Measurements from ENCODE around the gene C12orf50.
"Not testable (repeated sequence)": the region's sequence is repeated elsewhere in the genome, so short reads cannot be mapped to it uniquely, and the experiment has no call there.

C12orf50 gene, protein sequence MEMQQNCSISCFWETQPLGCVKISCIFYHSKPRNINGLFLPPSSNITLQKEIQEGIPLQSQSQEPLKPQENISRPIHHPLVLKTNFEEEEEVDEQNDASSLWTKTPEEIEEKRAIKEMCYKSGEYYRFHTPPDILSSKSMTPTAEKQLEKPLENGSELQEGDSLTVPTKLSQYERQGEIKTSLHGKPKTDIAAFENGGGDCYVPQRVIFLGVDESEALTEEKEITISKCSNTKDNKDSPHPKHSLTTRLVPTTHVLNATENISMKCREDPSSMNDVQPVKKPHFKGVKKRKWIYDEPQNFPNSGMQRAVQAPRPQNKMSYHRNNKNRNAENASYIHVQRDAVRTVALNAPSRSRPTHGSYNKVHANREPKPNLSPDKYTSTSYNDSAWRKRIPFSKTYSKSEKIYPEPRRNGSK

DNA sequence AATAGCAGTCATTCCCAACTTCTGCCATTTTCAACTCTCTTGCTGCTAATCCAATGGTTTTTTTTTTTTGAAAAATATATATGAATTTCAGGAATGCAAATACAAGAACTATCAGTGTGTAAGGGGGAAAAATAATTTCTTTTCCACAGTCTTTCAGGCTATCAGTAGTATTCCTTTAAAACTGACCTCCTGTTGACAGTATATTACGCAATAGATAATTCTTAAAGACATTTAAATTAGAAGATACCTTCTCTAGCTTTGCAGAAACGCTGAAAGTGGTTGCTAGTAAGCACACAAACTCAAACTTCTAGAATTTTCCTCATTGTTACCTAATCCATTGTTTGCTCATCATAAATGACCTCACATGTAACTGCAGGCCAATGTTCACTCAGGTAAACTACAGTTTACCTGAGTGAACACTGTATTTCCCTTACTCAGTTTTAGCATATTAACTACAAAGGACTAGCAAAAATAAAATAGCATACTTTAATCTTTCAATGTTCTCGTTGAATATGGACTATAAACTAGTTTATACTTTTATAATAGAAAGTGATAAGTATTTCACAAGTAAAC is at the start of gene C12orf50:
Gene C12orf50, minus strand, starts transcription at position 309 of the 573 bp plus-strand sequence. CDS start 2,439 bp downstream, outside the sequence.
- no peak for DNase-seq

DNA sequence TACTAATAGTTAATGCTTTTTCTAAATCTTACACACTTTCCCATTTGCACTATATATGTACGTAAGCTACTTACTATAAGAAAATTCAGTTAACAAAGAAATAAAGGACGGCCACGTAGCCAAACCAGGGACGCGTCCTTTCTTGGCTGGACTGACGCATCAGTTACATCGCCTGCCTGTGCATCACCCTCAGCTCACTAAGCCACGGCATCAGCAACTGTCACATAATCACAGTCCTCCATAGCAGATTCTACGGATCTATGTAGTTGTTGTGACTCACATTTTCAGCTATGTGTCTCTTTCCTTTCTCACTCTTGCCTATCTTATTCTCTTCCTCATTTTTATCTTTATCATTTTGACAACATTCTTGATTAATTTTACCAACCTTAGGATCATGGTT is 38.1 kb upstream of the C12orf50 start:
- DNase-seq, result no peak

DNA sequence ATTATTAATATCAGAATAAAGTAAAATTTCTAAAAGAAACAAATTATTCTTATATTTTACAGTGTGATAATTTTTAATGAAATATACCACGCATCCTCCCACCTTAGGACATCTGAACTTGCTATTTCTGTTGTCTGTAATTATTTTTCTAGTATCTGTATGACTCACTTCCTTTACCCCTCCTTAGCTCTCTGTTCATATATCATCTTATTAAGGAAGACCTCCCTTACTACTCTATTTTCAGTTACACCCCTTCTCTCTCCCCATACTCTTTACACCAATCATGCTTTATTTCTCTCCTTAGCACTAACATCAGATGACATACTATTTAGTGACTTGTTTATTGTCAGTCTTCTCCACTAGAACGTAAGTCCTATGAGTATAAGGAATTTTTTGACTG is 34.2 kb upstream of the C12orf50 start:
- no peak for DNase-seq

DNA sequence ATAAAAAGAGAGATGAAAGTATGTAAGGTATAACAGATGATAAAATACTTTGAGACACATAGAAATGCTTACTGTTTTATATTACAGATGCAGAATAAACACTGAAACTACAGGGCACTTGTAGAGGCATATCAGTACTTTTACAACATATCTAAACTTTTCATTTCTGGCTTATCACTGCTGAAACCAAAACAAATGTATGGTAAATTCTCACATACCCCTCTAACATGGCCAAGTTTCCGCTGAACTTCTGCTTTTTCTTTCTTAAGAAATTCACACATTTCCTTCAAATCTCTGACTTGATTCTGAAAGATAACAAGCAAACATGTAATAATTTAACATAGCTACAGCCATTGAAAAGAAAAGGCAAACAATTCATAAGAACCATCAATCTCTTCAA is 33.3 kb upstream of the C12orf50 start:
- no peak for DNase-seq

DNA sequence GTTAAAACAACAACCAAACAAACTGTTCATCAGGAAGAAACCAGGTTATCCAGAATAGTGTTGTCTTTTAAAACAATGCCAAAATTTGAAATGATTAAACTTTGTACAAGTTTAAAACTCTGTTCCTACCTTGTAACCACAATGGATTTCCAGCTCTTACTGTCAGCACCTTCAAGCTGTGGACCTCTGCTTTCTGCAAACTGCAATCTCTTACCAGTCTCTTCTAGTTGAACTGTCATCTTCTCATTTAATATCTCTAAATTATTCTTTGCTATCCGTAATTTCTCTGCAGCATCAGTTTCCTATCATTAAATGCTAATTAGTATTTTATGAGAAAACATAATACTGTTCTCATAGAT is 29.5 kb upstream of the C12orf50 start:
- DNase-seq, result no peak

DNA sequence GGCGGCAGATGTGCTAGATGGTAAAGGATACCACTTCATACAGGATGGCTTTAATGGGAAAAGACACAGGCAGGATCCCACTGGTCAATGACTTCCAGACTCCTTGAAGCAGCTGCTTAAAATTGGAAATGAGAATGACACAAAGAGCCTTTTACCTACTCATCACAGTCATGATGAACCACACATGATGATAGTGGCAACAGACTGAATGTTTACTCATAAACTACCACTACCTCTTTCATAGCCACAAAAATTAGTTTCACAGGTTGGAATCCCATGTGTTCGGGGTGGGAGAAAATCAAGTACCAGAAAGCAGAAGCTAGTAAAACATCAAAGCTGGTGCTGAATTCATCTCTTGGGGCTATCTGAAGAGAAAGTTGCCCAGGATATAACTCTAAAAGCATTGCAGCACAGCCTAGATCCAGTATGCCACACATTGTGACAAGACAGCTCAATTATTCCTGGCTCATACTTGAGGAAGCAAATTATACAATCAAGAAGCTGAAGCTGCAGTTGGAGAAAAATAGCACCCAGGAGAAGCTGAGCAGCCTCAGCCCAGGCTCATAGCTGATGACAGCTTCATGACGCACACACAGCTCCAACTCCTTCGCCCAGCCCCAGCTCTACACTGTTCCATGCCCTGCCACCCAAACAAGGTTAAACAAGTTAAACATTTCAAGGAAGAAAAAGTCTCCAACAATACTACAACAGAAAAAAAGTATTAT is 29.0 kb upstream of the C12orf50 start:
- DNase-seq, result no peak

DNA sequence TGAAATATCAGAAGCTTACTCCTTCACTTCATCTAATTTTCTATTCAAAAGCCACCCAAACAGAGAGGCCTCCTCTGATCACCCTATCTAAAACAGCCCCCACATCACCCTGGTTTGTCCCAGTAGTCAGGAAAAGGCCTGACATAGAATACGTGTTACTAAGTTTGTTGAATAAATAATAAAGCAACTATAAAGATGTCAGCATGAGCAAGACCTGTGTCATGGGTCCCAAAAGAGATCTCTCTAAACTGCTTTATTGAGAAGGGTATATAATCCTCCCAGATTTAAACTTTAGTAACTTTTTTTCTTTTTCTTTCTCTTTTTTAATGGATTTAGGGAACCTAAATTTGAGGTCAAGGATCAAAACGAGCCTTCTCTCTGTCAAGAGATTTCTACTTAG is 27.4 kb upstream of the C12orf50 start:
- no peak for DNase-seq

DNA sequence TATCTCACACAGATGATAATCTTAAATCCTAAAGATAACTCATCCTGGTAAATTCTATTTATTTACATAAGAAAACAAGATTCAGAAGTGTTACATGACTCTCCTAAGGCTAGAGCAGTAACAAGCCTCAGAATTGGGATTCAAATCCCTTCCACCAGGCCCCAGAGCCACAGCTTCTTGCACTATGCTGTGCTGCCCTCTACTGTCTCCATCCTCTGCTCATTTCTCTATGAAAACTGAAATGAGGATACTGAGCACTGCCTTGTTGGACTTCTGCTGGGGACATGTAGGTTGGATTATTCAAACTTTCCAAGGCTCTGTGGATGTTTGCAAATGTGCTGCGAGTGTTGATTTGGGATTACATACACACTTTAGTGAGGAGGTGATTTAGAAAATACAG is 23.5 kb upstream of the C12orf50 start:
- DNase-seq, result peak; percentile 11

DNA sequence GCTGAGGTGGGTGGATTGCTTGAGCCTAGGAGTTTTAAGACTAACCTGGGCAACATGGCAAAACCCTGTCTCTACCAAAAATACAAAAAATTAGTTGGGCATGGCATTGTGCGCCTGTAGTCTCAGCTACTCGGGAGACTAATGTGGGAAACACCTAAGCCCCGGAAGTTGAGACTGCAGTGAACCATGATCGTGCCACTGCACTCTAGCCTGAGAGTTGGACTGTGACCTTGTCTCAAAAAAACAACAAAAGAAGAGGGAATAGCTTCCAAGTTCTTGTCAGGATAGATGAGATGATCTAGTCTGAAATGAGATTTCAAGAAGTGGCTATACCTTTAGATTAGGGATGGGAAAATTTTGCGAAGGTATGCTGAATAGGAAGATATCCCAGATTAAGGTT is 14.8 kb upstream of the C12orf50 start:
- no peak for DNase-seq

DNA sequence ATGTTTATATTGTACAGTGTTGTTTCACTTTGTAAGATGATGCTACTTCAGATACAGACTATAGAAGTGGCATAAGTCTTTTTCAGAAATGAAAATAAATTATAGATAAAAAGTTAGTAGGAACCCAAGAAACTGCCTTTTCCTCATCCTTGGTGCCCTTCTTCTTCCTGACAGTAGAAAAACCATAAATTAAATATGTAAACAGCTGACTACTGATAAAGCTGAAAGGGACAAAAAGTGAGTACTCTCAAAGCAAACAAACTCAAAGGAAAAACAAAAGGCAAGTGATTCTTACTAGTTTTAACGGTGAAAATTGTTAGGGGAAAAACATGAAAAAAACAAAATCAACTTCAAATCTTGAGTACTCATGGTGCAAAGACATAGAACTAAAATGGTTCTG is 8.6 kb upstream of the C12orf50 start:
- DNase-seq, result no peak

DNA sequence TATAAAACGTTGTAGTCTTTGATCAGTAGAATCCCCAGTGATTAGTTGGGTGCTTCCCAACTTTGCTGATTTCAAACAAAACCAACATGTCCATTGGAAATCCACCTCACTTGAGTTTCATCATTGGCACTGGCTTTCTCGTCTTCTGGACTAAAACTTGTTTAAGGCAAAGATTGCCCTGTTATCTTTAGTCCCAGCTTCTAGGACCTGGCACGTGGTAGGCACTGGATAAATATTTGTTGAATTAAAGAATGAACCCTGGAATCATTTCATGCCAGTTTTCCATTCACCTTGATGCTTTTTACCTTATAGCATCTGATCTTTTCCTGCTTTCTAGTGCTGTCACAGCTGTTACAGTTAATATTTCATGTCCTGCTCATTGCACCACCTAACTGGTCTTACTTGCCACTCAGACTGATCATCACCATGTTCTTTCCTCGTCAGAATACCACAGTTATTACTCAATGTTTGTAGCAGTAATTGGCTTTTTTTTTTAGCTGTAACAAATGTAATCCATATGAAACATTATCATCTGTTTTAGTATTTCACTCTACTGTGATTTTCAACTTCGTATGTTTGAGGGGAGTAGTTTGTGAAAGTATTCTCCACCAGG is 7.3 kb upstream of the C12orf50 start:
- no peak for DNase-seq

DNA sequence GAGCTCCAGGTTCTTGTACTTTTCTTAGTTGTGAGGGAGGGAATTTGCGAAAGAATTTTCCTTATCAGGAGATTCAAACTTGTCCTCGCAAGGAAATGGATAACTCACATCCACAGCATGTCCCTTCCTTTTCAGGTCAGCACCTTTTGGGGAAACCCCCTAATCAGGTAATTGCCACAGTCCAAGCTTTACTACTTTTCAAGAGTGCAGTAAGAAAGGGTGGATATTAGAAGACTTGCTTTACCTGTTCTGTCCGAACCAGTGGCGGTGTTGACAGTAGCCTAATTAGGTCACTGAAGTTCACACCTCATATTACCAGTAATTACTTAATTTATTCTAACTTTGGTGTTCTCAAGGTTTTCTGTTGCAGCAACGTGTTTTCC is 6.7 kb upstream of the C12orf50 start:
- DNase-seq, result no peak

DNA sequence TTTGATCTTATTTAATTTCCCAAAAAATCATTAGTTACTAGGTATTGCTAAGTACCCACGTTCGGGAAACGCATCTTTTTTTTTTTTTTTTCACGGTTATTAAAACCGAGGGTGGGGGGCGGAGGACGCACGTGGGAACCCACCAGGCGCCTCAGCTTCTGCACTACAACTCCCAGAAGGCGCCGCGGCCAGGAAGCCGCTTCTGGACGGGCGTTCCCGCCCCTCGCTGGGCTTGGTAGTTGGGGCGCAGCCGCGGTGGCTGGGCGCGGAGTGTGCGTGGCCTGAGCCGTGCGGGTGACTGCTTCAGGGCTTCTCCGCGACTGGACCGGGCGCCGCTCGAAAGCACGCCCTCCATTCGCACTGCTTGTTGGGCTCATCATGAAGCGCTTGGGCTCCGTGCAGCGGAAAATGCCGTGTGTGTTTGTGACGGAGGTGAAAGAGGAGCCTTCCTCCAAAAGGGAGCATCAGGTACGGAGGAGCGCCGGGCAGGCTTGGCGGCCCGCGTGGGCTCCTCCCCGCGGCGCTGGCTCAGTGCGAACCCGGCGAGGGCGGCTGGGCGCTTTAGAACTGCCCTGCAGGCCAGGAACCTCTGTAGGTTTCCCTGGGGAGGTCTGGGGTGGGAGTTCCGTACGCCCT is 6.2 kb upstream of the C12orf50 start:
- DNase-seq, result peak; percentile 81

DNA sequence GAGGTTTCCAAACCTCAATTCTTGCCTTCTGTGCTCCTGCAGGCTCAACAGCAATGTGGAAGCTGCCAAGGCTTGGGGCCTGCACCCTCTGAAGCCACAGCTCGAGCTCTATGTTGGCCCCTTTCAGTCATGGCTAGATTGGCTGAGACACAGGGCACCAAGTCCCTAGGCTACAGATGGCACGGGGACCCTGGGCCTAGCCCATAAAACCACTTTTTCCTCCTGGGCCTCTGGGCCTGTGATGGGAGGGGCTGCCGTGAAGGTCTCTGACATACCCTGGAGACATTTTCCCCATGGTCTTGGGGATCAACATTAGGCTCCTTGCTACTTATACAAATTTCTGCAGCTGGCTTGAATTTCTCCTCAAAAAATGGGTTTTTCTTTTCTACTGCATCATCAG is 2.0 kb upstream of the C12orf50 start:
- DNase-seq, result not testable (repeated sequence)

DNA sequence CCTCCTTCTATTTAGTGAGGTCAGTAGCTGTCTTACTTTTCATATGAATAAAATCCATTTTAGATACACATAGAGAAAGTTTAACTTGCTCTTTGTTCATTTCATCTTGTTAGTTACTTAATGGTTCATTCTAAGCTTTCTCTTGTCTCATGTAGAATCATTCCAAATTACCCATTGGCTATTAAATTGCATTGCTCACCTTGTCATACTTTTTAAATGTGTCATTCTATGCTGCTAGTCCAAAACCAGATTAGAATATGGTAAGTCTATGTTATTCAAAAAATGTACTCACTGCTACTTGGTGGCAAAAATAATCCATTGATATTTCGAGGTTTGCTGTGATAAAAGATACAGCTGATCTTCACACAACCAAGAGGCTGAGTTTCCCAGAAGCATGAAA is 3.0 kb downstream of the C12orf50 start:
- no peak for DNase-seq

DNA sequence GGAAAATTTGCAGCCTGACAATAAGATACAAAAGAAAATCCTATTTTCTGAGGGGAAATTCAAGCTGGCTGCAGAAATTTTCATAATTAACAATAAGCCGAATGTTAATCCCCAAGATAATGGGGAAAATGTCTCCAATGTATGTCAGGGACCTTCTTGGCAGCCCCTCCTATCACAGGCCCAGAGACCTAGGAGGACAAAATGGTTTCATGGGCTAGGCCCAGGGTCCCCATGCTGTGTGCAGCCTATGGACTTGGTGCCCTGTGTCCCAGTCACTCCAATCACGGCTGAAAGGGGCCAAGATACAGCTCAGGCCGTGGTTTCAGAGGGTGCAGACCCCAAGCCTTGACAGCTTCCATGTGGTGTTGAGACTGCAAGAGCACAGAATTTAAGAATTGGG is 11.2 kb downstream of the C12orf50 start:
- DNase-seq, result no peak

DNA sequence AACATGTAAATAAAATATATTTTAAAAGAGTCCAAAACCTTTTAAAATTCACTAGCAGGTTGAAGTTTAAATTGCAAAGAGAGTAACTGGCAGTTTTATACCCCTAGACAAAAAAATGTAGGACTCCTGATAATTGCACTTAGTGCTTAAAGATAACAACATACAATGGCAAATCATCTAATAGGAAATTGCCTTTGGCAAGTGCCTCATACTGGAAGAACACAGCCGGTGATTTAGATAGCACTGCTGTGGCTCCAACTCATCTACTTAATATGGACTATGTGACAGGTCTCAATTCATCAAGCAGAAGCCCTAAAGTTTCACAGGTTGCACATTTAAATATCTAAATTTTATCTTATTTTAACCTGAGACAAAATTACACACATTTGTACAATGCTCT is 13.4 kb downstream of the C12orf50 start:
- no peak for DNase-seq

DNA sequence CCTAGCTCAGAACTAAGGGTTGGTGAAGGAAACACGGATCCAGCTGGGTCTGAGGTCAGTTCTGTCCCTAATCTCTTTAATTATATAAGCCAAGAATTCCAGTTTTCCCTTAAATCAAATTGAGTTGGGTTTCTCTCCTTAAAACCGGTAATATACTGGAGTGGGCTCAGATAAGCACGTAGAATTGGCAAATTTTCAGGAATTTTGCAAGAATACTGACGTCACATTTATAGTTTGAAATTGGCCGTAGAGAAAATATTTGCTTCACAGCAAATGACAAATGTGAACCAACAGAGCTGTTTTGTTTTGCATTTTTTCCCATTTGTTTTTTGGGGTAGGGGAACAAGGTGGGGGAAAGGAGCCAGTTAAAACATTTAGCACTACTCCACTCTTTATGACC is 17.4 kb downstream of the C12orf50 start:
- no peak for DNase-seq

DNA sequence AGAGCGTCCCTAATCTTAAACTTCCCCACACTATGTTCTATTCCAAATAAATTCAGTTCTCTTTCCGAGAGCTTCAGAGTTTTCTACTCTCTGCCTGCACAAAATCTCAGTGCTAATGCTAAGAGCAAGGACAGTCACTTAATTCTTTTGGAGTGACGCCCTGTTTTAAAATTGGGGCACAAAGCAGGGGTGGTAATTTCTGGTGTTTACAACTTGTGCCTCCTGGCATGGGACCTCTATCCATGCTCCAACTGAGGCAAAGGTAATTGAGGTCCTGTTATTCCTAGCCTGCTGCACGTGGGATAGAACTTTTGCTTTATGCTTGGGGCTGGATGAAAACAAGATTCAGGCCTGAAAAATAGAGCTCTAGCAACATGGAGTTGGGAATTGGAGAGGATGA is 22.9 kb downstream of the C12orf50 start:
- no peak for DNase-seq

DNA sequence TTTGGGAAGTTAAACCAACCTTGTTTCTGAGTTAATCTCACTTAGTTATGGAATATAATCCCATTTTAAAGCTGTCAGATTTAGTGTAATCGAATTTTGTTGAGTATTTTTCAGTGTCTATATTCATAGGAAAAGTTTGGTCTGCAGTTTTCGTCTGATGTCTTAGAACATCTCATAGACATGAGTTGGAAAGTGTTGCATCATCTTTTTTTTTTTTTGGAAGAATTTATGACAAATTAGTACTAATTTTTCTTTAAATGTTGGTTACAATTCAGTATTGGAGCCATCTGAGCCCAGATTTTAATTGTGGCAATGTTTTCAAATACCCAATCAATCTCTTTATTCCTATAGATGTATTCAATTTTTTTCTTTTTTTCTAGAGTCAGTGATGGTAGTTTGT is 27.9 kb downstream of the C12orf50 start:
- no peak for DNase-seq

DNA sequence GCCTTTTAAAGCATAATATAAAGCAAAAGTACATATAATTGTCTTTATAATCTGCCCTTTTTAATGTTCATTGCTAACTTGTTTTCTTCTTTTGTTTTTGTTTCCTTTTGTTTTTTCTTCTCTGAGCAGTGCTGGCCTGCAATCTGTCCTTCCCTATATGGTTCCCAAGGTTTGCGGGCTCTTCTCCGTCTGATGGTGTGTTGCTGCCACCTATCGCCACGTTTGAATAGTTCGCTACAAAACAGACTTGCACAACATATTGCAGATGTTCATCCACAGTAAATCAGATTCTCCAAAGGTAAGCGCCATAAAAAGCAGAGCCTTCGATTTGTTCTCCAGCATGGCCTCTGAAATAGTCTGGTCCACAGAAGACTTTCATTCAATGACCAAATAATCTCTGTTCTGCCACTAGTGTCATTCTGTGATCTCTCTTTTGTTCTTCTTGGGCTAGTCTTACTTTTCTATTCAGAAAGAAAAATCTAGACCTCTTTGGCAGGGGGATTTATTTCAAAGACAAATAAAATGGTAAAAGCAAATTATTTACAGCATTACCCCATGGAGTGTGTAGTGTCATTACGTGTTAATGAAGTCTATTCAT is 33.5 kb downstream of the C12orf50 start:
- DNase-seq, result peak; percentile 30

DNA sequence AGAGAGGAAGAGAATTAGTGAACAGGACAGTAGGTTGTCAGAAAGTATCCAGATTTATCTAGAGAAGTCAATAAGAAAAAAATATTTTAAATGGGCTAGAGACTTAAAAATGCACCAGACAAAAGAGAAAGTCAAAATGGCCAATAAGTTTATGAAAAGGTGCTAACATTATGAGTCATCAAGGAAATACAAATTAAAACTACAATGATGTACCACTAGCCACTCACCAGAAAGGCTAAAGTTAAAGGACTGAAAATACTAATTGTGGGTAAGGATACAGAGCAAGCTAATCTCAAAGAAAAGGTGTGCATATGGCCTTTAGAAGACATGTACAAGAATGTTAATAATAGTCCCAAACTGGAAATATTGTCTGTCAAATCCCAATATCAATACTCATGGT is 37.7 kb downstream of the C12orf50 start:
- DNase-seq, result no peak

DNA sequence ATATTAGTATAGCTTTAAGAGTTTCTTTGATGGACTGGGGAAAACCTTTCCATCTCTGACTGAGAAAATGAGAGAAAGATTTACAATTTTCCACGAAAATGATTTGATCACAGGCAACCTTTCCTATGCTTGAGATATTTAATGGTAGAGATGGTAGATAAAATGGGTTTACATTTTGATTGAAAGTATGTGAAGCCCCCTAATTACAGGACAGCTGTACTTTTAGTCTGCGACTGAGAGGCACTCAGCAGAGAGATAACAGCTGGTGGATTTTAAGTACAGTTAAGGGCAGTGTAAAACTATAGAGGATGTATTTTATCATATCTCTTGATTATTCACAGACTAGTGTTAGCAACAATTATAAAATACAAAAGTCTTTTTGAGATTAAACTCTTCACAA is 40.7 kb downstream of the C12orf50 start:
- DNase-seq, result no peak

Data from NCI-H510A (cell line).